ENCODE data around the gene CDKN1B. TPM values are rescaled to one million over a fixed set of nuclear protein-coding genes. Genes with fewer than 3 reads are reported as not detected.

Gene CDKN1B
- total and polyA plus RNA-seq, 2 of the 4 experiments (the other 2 are of a cell fraction): 13.9 to 17.4 TPM

DNA sequence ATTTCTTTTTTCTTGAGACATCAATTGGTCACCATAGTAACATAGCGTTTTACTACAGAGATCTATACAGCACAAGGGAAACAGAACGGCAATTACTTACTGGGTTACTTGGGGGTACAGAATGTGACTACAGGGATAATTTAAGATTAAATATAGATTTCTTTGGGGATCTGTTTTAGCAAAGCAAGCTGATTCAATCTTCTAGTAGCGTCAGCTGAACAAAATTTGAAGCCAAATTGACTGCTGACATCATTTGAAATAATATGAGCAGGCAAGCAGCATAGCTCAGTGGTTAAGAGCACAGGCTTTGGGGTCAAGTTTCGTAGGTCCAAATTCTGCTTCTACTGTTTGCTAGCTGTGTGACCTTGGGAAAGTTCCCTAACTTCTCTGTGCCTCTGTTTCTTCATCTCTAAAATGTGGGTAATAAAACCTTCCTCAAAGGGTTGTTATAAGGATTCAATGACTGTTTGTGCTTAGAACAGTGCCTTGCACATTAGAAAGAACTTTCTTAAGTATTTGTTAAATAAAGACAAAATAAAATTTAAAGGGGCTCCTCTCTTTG lies 34.0 kb upstream of the CDKN1B start:
- TF ChIP-seq MAFK (IDR thresholded peaks at IDR 0.05; ENCODE audit: low read depth, low read length) (no peak), CHD1 (IDR thresholded peaks at IDR 0.05; ENCODE audit: low read depth, low read length) (no peak), NFE2L2 (IDR thresholded peaks at IDR 0.05; ENCODE audit: low read depth, low read length) (no peak), MAZ (IDR thresholded peaks at IDR 0.05; ENCODE audit: borderline replicate concordance, low read depth, low read length) (no peak), RFX5 (IDR thresholded peaks at IDR 0.05; ENCODE audit: low read depth, low read length) (no peak), RAD21 (IDR thresholded peaks at IDR 0.05; ENCODE audit: low read length) (no peak), FOS (IDR thresholded peaks at IDR 0.05; ENCODE audit: low read depth, low read length) (no peak), SMC3 (IDR thresholded peaks at IDR 0.05; ENCODE audit: low read depth, low read length) (no peak)
- TF ChIP-seq, protein P1, sequence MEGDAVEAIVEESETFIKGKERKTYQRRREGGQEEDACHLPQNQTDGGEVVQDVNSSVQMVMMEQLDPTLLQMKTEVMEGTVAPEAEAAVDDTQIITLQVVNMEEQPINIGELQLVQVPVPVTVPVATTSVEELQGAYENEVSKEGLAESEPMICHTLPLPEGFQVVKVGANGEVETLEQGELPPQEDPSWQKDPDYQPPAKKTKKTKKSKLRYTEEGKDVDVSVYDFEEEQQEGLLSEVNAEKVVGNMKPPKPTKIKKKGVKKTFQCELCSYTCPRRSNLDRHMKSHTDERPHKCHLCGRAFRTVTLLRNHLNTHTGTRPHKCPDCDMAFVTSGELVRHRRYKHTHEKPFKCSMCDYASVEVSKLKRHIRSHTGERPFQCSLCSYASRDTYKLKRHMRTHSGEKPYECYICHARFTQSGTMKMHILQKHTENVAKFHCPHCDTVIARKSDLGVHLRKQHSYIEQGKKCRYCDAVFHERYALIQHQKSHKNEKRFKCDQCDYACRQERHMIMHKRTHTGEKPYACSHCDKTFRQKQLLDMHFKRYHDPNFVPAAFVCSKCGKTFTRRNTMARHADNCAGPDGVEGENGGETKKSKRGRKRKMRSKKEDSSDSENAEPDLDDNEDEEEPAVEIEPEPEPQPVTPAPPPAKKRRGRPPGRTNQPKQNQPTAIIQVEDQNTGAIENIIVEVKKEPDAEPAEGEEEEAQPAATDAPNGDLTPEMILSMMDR (conservative IDR thresholded peaks at IDR 0.05; ENCODE audit: low read depth, low read length): no peak
- TF ChIP-seq, protein P2, sequence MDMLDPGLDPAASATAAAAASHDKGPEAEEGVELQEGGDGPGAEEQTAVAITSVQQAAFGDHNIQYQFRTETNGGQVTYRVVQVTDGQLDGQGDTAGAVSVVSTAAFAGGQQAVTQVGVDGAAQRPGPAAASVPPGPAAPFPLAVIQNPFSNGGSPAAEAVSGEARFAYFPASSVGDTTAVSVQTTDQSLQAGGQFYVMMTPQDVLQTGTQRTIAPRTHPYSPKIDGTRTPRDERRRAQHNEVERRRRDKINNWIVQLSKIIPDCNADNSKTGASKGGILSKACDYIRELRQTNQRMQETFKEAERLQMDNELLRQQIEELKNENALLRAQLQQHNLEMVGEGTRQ (IDR thresholded peaks at IDR 0.05; ENCODE audit: low read depth, low read length): no peak
- TF ChIP-seq, protein P3, sequence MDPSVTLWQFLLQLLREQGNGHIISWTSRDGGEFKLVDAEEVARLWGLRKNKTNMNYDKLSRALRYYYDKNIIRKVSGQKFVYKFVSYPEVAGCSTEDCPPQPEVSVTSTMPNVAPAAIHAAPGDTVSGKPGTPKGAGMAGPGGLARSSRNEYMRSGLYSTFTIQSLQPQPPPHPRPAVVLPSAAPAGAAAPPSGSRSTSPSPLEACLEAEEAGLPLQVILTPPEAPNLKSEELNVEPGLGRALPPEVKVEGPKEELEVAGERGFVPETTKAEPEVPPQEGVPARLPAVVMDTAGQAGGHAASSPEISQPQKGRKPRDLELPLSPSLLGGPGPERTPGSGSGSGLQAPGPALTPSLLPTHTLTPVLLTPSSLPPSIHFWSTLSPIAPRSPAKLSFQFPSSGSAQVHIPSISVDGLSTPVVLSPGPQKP (IDR thresholded peaks at IDR 0.05; ENCODE audit: borderline replicate concordance, low read depth, low read length): no peak
- H3K4ac ChIP-seq (ENCODE audit: low read depth, low read length): no peak overlapping the region
- no peak overlapping the region for H3K4me3 ChIP-seq (ENCODE audit: insufficient read depth, low read depth, low read length)
- no peak overlapping the region for H4K8ac ChIP-seq (ENCODE audit: low read depth in 2 of 2, low read length in 2 of 2)
- DNase-seq (no peak), ATAC-seq (ENCODE audit: low read depth) (no peak)
- no peak overlapping the region for H2BK15ac ChIP-seq (ENCODE audit: low read depth, low read length)
- H2AK5ac ChIP-seq (ENCODE audit: low read depth, low read length): no peak overlapping the region
- CTCF ChIA-PET: no interaction called here
- H3K4me1 ChIP-seq (ENCODE audit: control insufficient read depth, insufficient read depth, low read length): no peaks in the 10 kb centered on the region
- no peaks in the 10 kb centered on the region for H3K9me1 ChIP-seq (ENCODE audit: insufficient read depth, low read length)
- peaks cover 12% of the 10 kb centered on the region for H3K27me3 ChIP-seq (ENCODE audit: control insufficient read depth, insufficient read depth, low read length)
- H2AK9ac ChIP-seq (replicated peaks; ENCODE audit: low read depth, low read length, poor library complexity): no peak overlapping the region
- no peak overlapping the region for H3K4me2 ChIP-seq (ENCODE audit: low read depth, low read length)
- intact Hi-C loops (cut with micrococcal nuclease): no loop called here
- H3K36me3 ChIP-seq (ENCODE audit: control insufficient read depth, insufficient read depth, low read length): no peaks in the 10 kb centered on the region
- H3K23ac ChIP-seq (ENCODE audit: low read depth, low read length): no peak overlapping the region
- BruUV-seq (replicated peaks): no TSS peak
- no peak overlapping the region for H3K14ac ChIP-seq (replicated peaks; ENCODE audit: low read depth, low read length)
- dilution Hi-C loops (cut with HindIII; ENCODE audit: low sequenced_read_pairs, unreplicated experiment): no loop called here
- H2AFZ ChIP-seq (replicated peaks; ENCODE audit: low read length, poor library complexity): no peak overlapping the region
- H4K5ac ChIP-seq (ENCODE audit: low read depth, low read length): no peak overlapping the region
- H2BK5ac ChIP-seq (ENCODE audit: low read depth, low read length, poor library complexity, severe bottlenecking): no peak overlapping the region
- POLR2A ChIA-PET (ENCODE audit: unreplicated experiment): no interaction called here
- H3K18ac ChIP-seq (ENCODE audit: low read depth, low read length): no peak overlapping the region
- WGBS, 2 experiments (ENCODE audit: extremely low coverage in 2 of 2, insufficient read length in 1 of 2): 83% methylated on average over 1 of the region's 4 CpGs; no CpG with 5 or more reads in 1 of the 2 experiments
- no peak overlapping the region for H2BK20ac ChIP-seq (ENCODE audit: low read depth, low read length)
- H3K79me1 ChIP-seq (ENCODE audit: low read depth in 1 of 2, low read length in 2 of 2): no peaks in the 10 kb centered on the region
- in situ Hi-C loops (cut with MboI; ENCODE audit: low sequenced_read_pairs): no loop called here
- no peak overlapping the region for H4K91ac ChIP-seq (ENCODE audit: insufficient read depth, low read depth, low read length)
- no peak overlapping the region for H3K27ac ChIP-seq (ENCODE audit: insufficient read depth, low read length)
- no peaks in the 10 kb centered on the region for H3K9me3 ChIP-seq (ENCODE audit: control insufficient read depth, insufficient read depth, low read length)
- H3K9ac ChIP-seq (ENCODE audit: low read depth, low read length): no peak overlapping the region
- no peaks in the 10 kb centered on the region for H4K20me1 ChIP-seq (ENCODE audit: insufficient read depth, low read length)
- no peak overlapping the region for H2BK120ac ChIP-seq (ENCODE audit: low read depth, low read length)
- H3K56ac ChIP-seq (ENCODE audit: extremely low read depth, insufficient read depth, low read length): no peak overlapping the region
